Astrocyte (in vitro differentiated cells and primary cell): Measurements from ENCODE around the gene PRR35. TPM values are rescaled to one million over a fixed set of nuclear protein-coding genes. Genes with fewer than 3 reads are reported as not detected.

Experiments used
- DNase-seq: peaks from one replicate; pipeline ENCODE4 v3.0.0-alpha.2; 2010; ENCODE audit warnings: low read depth
- FAIRE-seq: peaks from 2 replicates; lab custom pipeline; 2011; peaks lifted over from hg19 to GRCh38; lab: Jason Lieb, UNC
- H2AFZ ChIP-seq: 2 replicates; pipeline ENCODE4 v1.6.0; 2012; ENCODE audit warnings: low read depth, low read length, inconsistent platforms
- H3K27ac ChIP-seq: 2 replicates; pipeline ENCODE4 v1.5.1; 2011; ENCODE audit warnings: low read depth, low read length, inconsistent platforms
- H3K27me3 ChIP-seq: 2 replicates; pipeline ENCODE4 v1.6.0; 2011; ENCODE audit warnings: low read length, inconsistent platforms; ENCODE audit not compliant: insufficient read depth
- H3K36me3 ChIP-seq: 2 replicates; pipeline ENCODE4 v1.5.1; 2011; ENCODE audit warnings: low read length, inconsistent platforms; ENCODE audit not compliant: insufficient read depth
- H3K4me1 ChIP-seq: 2 replicates; pipeline ENCODE4 v1.5.1; 2011; ENCODE audit warnings: low read length, inconsistent platforms; ENCODE audit not compliant: insufficient read depth
- H3K4me2 ChIP-seq: 2 replicates; pipeline ENCODE4 v1.6.0; 2012; ENCODE audit warnings: low read length, inconsistent platforms
- H3K4me3 ChIP-seq: 2 replicates; pipeline ENCODE4 v1.5.1; 2011; ENCODE audit warnings: low read depth, mild to moderate bottlenecking, low read length, inconsistent platforms; ENCODE audit not compliant: insufficient read depth
- H3K79me2 ChIP-seq: 2 replicates; pipeline ENCODE4 v1.6.0; 2012; ENCODE audit warnings: mild to moderate bottlenecking, low read length, inconsistent platforms; ENCODE audit not compliant: insufficient read depth
- H3K9ac ChIP-seq: 2 replicates; pipeline ENCODE4 v1.6.0; 2012; ENCODE audit warnings: mild to moderate bottlenecking, low read length, inconsistent platforms
- H3K9me3 ChIP-seq: 2 replicates; pipeline ENCODE4 v1.5.1; 2012; ENCODE audit warnings: low read depth, mild to moderate bottlenecking, low read length, inconsistent platforms; ENCODE audit not compliant: insufficient read depth
- H4K20me1 ChIP-seq: 2 replicates; pipeline ENCODE4 v1.6.0; 2012; ENCODE audit warnings: low read length, inconsistent platforms; ENCODE audit not compliant: insufficient read depth
- H3K27ac Mint-ChIP-seq: one replicate; pipeline ENCODE4 v1.8.0; 2021; ENCODE audit warnings: mild to moderate bottlenecking, mixed read lengths; ENCODE audit not compliant: unreplicated experiment
- H3K27me3 Mint-ChIP-seq: one replicate; pipeline ENCODE4 v1.8.0; 2021; ENCODE audit warnings: low read depth, mixed read lengths; ENCODE audit not compliant: unreplicated experiment
- H3K36me3 Mint-ChIP-seq: one replicate; pipeline ENCODE4 v1.8.0; 2021; ENCODE audit warnings: low read depth, mixed read lengths; ENCODE audit not compliant: unreplicated experiment
- H3K4me1 Mint-ChIP-seq: one replicate; pipeline ENCODE4 v1.8.0; 2021; ENCODE audit warnings: low read depth, mixed read lengths; ENCODE audit not compliant: unreplicated experiment
- H3K4me3 Mint-ChIP-seq: one replicate; pipeline ENCODE4 v1.8.0; 2021; ENCODE audit warnings: mild to moderate bottlenecking, moderate library complexity, mixed read lengths; ENCODE audit not compliant: unreplicated experiment
- H3K9me3 Mint-ChIP-seq: one replicate; pipeline ENCODE4 v1.8.0; 2021; ENCODE audit warnings: mild to moderate bottlenecking, mixed read lengths; ENCODE audit not compliant: unreplicated experiment
- CTCF ChIP-seq: IDR thresholded peaks from 2 replicates; pipeline ENCODE4 v1.5.1; 2011; ENCODE audit warnings: low read depth, mild to moderate bottlenecking, inconsistent platforms, low read length, moderate library complexity; ENCODE audit not compliant: insufficient read depth
- EZH2 ChIP-seq: IDR thresholded peaks from 2 replicates; pipeline ENCODE4 v1.6.1; 2012; ENCODE audit warnings: mild to moderate bottlenecking, low read length, inconsistent platforms; ENCODE audit not compliant: insufficient read depth
- total RNA-seq: library from RNA; stranded (reverse); gene quantifications from 2 replicates; pipeline ENCODE4 v1.2.1, GENCODE V29; 2021

PRR35 gene
- total RNA-seq, 1 donor from 2014 or later: 0.09 TPM

GRCh38 chr16:572865-573650, 12.9 kb downstream of the PRR35 start:
- H3K27ac ChIP-seq: no peak overlapping the region
- Mint-ChIP-seq H3K27ac (no peak overlapping the region), H3K9me3 (no peaks in the 10 kb centered on the region), H3K4me1 (peaks cover 11% of the 10 kb centered on the region), H3K4me3 (no peak overlapping the region), H3K36me3 (no peaks in the 10 kb centered on the region), H3K27me3 (no peaks in the 10 kb centered on the region)
- no peak overlapping the region for H3K9ac ChIP-seq
- H3K9me3 ChIP-seq: no peaks in the 10 kb centered on the region
- peaks cover 12% of the 10 kb centered on the region for H3K4me1 ChIP-seq
- H2AFZ ChIP-seq: no peak overlapping the region
- H3K79me2 ChIP-seq: peaks cover 26% of the 10 kb centered on the region
- no peak overlapping the region for H3K4me2 ChIP-seq
- DNase-seq: no peak
- peaks cover 5% of the 10 kb centered on the region for H3K36me3 ChIP-seq
- H3K4me3 ChIP-seq: no peak overlapping the region
- TF ChIP-seq CTCF: no peak
- no peak for TF ChIP-seq EZH2
- H4K20me1 ChIP-seq: peaks cover 32% of the 10 kb centered on the region
- FAIRE-seq: no peak
- no peaks in the 10 kb centered on the region for H3K27me3 ChIP-seq

- Histone ChIP-seq H3K9ac (no peak overlapping the region), H3K9me3 (no peaks in the 10 kb centered on the region), H3K4me1 (peaks cover 9% of the 10 kb centered on the region), H3K36me3 (peaks cover 5% of the 10 kb centered on the region), H3K79me2 (peaks cover 26% of the 10 kb centered on the region), H2AFZ (no peak overlapping the region), H3K27me3 (no peaks in the 10 kb centered on the region), H3K4me2 (no peak overlapping the region), H3K27ac (no peak overlapping the region), H3K4me3 (no peak overlapping the region), H4K20me1 (peaks cover 32% of the 10 kb centered on the region)
- H3K27ac Mint-ChIP-seq: no peak overlapping the region
- H3K36me3 Mint-ChIP-seq: no peaks in the 10 kb centered on the region
- DNase-seq (no peak), FAIRE-seq (no peak)
- no peak for TF ChIP-seq CTCF
- no peak for TF ChIP-seq EZH2
- no peaks in the 10 kb centered on the region for H3K9me3 Mint-ChIP-seq
- H3K27me3 Mint-ChIP-seq: no peaks in the 10 kb centered on the region
- H3K4me3 Mint-ChIP-seq: no peak overlapping the region
- peaks cover 9% of the 10 kb centered on the region for H3K4me1 Mint-ChIP-seq
These were observed 14.0 kb downstream of the PRR35 start for GRCh38 chr16:574021-574760.
